ENCODE data around the gene GATAD2A.
A peak's percentile ranks its signal among the peaks of the same experiment; 100 is the strongest.

The GATAD2A gene

GRCh38 chr19:19444681-19445155, 39.2 kb downstream of the GATAD2A start:
- no peaks in the 10 kb centered on the region for H3K9me3 ChIP-seq (ENCODE audit: control insufficient read depth, low read length)
- H2AFZ ChIP-seq = no peak overlapping the region
- peaks cover 20% of the 10 kb centered on the region for H3K4me1 ChIP-seq
- no peaks in the 10 kb centered on the region for H3K36me3 ChIP-seq (ENCODE audit: control insufficient read depth, insufficient read depth, low read length)
- H3K9ac ChIP-seq = no peak overlapping the region
- peaks cover 60% of the 10 kb centered on the region for H3K79me2 ChIP-seq
- TF ChIP-seq CTCF (IDR thresholded peaks at IDR 0.05) = no peak
- H3K27ac ChIP-seq = no peak overlapping the region
- no peaks in the 10 kb centered on the region for H3K27me3 ChIP-seq (ENCODE audit: control insufficient read depth, insufficient read depth, low read length)
- H3K4me2 ChIP-seq (ENCODE audit: low read length) = no peak overlapping the region
- no peak overlapping the region for H3K4me3 ChIP-seq (ENCODE audit: low read depth, low read length)

DNA sequence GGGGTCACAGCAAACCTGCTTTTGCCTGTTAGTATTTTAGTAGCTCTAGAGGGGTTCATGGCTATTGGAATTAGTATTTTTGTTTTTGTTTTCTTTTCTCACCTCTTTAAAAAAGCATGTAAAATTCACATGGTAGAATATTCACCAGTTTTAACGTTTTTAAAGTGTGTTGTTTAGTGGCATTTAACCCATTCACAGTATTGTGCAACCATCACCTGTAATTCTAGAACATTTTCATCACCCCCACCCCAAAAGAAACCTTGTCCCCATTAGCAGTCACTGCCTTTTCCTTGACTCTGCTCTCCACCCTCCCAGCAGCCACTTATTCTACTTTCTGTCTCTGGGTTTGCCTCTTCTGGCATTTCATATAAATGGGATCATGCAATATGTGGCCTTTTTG, 39.8 kb downstream of the GATAD2A start:
- Histone ChIP-seq H3K36me3 (ENCODE audit: control insufficient read depth, insufficient read depth, low read length) (no peaks in the 10 kb centered on the region), H3K4me1 (peaks cover 20% of the 10 kb centered on the region), H3K9ac (no peak overlapping the region), H3K4me2 (ENCODE audit: low read length) (no peak overlapping the region), H3K9me3 (ENCODE audit: control insufficient read depth, low read length) (no peaks in the 10 kb centered on the region), H3K79me2 (peaks cover 65% of the 10 kb centered on the region), H3K27me3 (ENCODE audit: control insufficient read depth, insufficient read depth, low read length) (no peaks in the 10 kb centered on the region), H3K4me3 (ENCODE audit: low read depth, low read length) (no peak overlapping the region), H2AFZ (no peak overlapping the region), H3K27ac (no peak overlapping the region)
- TF ChIP-seq CTCF (IDR thresholded peaks at IDR 0.05) = no peak

DNA sequence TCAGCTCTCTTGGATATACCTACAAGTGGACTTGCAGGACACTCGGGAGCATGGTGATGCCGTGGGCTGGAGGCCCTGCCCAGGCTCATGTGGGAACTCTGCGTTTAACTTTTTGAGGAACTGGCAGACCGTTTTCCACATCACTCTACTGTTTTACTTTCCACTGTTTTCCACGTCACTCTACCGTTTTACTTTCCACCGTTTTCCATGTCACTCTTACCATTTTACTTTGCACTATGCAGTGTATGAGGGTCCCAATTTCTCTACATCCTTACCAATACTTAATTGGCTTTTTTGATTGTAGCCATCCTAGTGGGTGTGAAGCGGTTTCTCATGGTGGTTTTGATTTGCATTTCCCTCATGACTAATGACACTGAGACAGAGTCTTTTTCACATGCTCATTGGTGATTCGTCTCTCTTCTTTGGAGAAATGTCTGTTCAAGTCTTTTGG, 40.5 kb downstream of the GATAD2A start:
- Histone ChIP-seq H3K4me1 (peaks cover 20% of the 10 kb centered on the region), H3K27me3 (ENCODE audit: control insufficient read depth, insufficient read depth, low read length) (no peaks in the 10 kb centered on the region), H3K9ac (no peak overlapping the region), H3K79me2 (peaks cover 66% of the 10 kb centered on the region), H3K4me2 (ENCODE audit: low read length) (no peak overlapping the region), H3K9me3 (ENCODE audit: control insufficient read depth, low read length) (no peaks in the 10 kb centered on the region), H3K4me3 (ENCODE audit: low read depth, low read length) (no peak overlapping the region), H2AFZ (no peak overlapping the region), H3K36me3 (ENCODE audit: control insufficient read depth, insufficient read depth, low read length) (no peaks in the 10 kb centered on the region), H3K27ac (no peak overlapping the region)
- no peak for TF ChIP-seq CTCF (IDR thresholded peaks at IDR 0.05)

DNA sequence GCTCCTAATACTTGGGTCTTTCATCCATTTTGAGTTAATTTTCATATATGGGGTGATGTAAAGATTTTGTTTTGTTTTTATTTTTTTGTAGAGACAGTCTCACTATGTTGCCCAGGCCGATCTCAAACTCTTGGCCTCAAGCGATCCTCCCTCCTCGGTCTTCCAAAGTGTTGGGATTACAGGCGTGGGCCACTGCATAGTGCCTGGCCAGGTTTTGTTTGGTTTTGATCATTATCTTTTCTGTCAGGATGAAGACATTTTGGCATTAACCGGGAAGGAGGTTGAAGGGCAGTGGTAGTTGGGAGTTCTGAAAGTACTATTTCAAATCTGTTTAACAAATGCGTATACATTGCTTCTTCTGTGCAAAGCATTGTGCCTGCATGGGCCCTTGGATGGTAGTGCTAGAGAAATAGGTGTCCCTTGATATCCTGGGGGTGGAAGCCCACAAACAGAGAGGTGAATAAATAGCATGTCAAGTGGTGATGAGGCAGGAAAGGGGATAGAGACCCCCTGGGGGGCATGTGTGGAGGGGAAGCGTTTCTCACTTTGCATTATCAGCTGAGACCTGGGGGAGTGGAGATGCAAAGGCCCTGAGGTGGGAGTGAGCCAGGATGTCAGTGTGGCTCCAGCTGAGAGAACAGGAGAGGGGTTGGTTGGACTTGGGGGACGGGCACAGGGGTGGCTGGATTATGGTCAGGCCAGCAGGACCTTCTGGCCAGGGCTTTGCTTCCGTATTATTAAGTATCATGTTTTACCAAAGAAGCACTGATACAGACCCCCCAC, 41.4 kb downstream of the GATAD2A start:
- Histone ChIP-seq H3K4me1 (peaks cover 20% of the 10 kb centered on the region), H3K9me3 (ENCODE audit: control insufficient read depth, low read length) (no peaks in the 10 kb centered on the region), H3K27ac (peak overlapping the region; percentile 88), H3K9ac (no peak overlapping the region), H3K79me2 (peaks cover 73% of the 10 kb centered on the region), H3K4me3 (ENCODE audit: low read depth, low read length) (no peak overlapping the region), H3K4me2 (ENCODE audit: low read length) (peak overlapping the region; percentile 2), H3K36me3 (ENCODE audit: control insufficient read depth, insufficient read depth, low read length) (no peaks in the 10 kb centered on the region), H2AFZ (peak overlapping the region; percentile 28), H3K27me3 (ENCODE audit: control insufficient read depth, insufficient read depth, low read length) (no peaks in the 10 kb centered on the region)
- no peak for TF ChIP-seq CTCF (IDR thresholded peaks at IDR 0.05)
